HepG2 (cell line): ENCODE data around the gene MMP25. TPM values are rescaled to one million over a fixed set of nuclear protein-coding genes. Genes with fewer than 3 reads are reported as not detected.

Experiments
- CREB3 ChIP-seq: sonication (generic); formaldehyde crosslinking; IDR thresholded peaks from 2 replicates; pipeline ENCODE4 v1.5.0; 2020; ENCODE audit warnings: missing genetic modification reagents
- DPF2 ChIP-seq: sonication (generic); formaldehyde crosslinking; IDR thresholded peaks from 2 replicates; pipeline ENCODE4 v1.4.0; 2020; ENCODE audit warnings: mild to moderate bottlenecking, low read depth, missing genetic modification reagents, borderline replicate concordance
- HIVEP1 ChIP-seq: sonication (generic); formaldehyde crosslinking; IDR thresholded peaks from 2 replicates; pipeline ENCODE4 v1.4.0; 2020; ENCODE audit warnings: mild to moderate bottlenecking, missing genetic modification reagents
- HOXD1 ChIP-seq: sonication (generic); formaldehyde crosslinking; IDR thresholded peaks from 2 replicates; pipeline ENCODE4 v1.5.0; 2020; ENCODE audit warnings: missing genetic modification reagents
- NBN ChIP-seq: fragments of 450-650 bp; conservative IDR thresholded peaks from 2 replicates; pipeline ENCODE4 v1.6.1; 2017
- ZNF33A ChIP-seq: sonication (generic); formaldehyde crosslinking; IDR thresholded peaks from 2 replicates; pipeline ENCODE4 v1.5.1; 2020; ENCODE audit warnings: missing genetic modification reagents, mild to moderate bottlenecking, moderate library complexity, borderline replicate concordance
- ZNF577 ChIP-seq: sonication (generic); formaldehyde crosslinking; IDR thresholded peaks from 2 replicates; pipeline ENCODE4 v1.4.0; 2020; ENCODE audit warnings: mild to moderate bottlenecking, low read depth, missing genetic modification reagents, borderline replicate concordance
- ZNF879 ChIP-seq: sonication (generic); formaldehyde crosslinking; IDR thresholded peaks from 2 replicates; pipeline ENCODE4 v1.8.1; 2023; ENCODE audit warnings: missing genetic modification reagents
- polyA plus RNA-seq, 8 experiments: library from polyadenylated mRNA; depleted of rRNA in 3 of 8; stranded (reverse) in 7 of 8; unstranded in 1 of 8; fragments of >200 nt; fragmentation: Illumina TruSeq in 4 of 8; extraction: Trizol in 4 of 8; gene quantifications; 2 replicates each; pipeline versions ENCODE4 v1.2.1 to v1.2.3, GENCODE V29; 2011 to 2016; ENCODE audit warnings: low read depth in 4 of 8, missing spikeins in 1 of 8, mixed read lengths in 1 of 8; ENCODE audit not compliant: insufficient read depth in 1 of 8
- total RNA-seq, 5 experiments: library from RNA; depleted of rRNA; stranded (reverse); fragments of >200 nt; fragmentation: Illumina TruSeq; extraction: Trizol; gene quantifications; 2 replicates each; pipeline ENCODE4 v1.2.3, GENCODE V29; 2016; ENCODE audit warnings: low read depth in 1 of 5
- TF ChIP-seq, protein P1 (sequence below), 2 experiments: fragments of 450-650 bp in 1 of 2; sonication (generic) in 1 of 2; formaldehyde crosslinking in 1 of 2; IDR thresholded peaks; 2 replicates each; pipeline versions ENCODE4 v1.6.1 to v1.8.0; 2016 to 2022; ENCODE audit warnings: antibody characterized with exemption in 1 of 2, mild to moderate bottlenecking in 1 of 2, missing genetic modification reagents in 1 of 2
- TF ChIP-seq, protein P2 (sequence below): sonication (generic); formaldehyde crosslinking; IDR thresholded peaks from 2 replicates; pipeline ENCODE4 v1.9.0; 2021; ENCODE audit warnings: mild to moderate bottlenecking, missing genetic modification reagents

Gene MMP25
- total and polyA plus RNA-seq, 2 of the 13 experiments (the other 11 are each of a cell fraction or from before 2014, with no cell fraction given), result 0.04 to 0.08 TPM

DNA sequence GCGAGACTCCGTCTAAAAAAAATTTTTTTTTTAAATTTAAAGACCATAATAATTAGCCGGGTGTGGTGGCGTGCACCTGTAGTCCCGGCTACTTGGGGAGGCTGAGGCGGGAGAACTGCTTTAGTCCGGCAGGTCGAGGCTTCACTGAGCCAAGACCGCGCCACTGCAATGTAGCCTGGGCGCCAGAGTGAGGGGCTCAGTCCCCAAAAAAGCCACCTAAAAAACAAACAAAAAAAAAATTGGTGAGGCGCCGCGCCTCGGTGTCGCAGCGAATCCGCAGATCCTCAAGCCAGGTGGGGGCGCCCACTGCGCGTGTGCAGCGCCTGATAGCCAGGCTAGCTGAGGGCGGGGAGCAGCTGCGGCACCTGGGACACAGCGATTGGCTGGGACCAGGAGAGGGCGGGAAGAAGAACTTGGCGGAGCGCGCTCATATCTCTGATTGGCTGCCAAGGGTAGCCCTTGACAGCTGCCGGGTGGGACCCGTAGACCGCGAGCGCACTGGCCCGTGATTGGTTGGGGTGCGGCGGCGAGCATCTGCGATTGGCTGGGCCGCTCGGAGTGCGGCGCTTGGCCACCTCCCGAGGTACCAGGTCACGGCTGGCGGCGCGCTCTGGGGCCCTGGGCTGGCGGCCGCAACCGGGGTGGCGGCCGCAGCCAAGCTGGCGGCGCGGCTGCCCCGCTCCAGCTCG lies 42.6 kb upstream of the MMP25 start (continued):
- TF ChIP-seq, protein P1, sequence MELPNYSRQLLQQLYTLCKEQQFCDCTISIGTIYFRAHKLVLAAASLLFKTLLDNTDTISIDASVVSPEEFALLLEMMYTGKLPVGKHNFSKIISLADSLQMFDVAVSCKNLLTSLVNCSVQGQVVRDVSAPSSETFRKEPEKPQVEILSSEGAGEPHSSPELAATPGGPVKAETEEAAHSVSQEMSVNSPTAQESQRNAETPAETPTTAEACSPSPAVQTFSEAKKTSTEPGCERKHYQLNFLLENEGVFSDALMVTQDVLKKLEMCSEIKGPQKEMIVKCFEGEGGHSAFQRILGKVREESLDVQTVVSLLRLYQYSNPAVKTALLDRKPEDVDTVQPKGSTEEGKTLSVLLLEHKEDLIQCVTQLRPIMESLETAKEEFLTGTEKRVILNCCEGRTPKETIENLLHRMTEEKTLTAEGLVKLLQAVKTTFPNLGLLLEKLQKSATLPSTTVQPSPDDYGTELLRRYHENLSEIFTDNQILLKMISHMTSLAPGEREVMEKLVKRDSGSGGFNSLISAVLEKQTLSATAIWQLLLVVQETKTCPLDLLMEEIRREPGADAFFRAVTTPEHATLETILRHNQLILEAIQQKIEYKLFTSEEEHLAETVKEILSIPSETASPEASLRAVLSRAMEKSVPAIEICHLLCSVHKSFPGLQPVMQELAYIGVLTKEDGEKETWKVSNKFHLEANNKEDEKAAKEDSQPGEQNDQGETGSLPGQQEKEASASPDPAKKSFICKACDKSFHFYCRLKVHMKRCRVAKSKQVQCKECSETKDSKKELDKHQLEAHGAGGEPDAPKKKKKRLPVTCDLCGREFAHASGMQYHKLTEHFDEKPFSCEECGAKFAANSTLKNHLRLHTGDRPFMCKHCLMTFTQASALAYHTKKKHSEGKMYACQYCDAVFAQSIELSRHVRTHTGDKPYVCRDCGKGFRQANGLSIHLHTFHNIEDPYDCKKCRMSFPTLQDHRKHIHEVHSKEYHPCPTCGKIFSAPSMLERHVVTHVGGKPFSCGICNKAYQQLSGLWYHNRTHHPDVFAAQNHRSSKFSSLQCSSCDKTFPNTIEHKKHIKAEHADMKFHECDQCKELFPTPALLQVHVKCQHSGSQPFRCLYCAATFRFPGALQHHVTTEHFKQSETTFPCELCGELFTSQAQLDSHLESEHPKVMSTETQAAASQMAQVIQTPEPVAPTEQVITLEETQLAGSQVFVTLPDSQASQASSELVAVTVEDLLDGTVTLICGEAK (IDR thresholded peaks at IDR 0.05), result no peak
- TF ChIP-seq, protein P1 (CRISPR knock-in tag; IDR thresholded peaks at IDR 0.05), result no peak
- no peak for TF ChIP-seq DPF2 (CRISPR knock-in tag)
- TF ChIP-seq CREB3 (CRISPR knock-in tag), result 0 out of 2 replicates have a peak, but pooled peaks have one; percentile 41
- no peak for TF ChIP-seq ZNF33A
- no peak for TF ChIP-seq HIVEP1
- no peak for TF ChIP-seq HOXD1
- no peak for TF ChIP-seq NBN
- no peak for TF ChIP-seq ZNF577 (CRISPR knock-in tag)
- TF ChIP-seq, protein P2, sequence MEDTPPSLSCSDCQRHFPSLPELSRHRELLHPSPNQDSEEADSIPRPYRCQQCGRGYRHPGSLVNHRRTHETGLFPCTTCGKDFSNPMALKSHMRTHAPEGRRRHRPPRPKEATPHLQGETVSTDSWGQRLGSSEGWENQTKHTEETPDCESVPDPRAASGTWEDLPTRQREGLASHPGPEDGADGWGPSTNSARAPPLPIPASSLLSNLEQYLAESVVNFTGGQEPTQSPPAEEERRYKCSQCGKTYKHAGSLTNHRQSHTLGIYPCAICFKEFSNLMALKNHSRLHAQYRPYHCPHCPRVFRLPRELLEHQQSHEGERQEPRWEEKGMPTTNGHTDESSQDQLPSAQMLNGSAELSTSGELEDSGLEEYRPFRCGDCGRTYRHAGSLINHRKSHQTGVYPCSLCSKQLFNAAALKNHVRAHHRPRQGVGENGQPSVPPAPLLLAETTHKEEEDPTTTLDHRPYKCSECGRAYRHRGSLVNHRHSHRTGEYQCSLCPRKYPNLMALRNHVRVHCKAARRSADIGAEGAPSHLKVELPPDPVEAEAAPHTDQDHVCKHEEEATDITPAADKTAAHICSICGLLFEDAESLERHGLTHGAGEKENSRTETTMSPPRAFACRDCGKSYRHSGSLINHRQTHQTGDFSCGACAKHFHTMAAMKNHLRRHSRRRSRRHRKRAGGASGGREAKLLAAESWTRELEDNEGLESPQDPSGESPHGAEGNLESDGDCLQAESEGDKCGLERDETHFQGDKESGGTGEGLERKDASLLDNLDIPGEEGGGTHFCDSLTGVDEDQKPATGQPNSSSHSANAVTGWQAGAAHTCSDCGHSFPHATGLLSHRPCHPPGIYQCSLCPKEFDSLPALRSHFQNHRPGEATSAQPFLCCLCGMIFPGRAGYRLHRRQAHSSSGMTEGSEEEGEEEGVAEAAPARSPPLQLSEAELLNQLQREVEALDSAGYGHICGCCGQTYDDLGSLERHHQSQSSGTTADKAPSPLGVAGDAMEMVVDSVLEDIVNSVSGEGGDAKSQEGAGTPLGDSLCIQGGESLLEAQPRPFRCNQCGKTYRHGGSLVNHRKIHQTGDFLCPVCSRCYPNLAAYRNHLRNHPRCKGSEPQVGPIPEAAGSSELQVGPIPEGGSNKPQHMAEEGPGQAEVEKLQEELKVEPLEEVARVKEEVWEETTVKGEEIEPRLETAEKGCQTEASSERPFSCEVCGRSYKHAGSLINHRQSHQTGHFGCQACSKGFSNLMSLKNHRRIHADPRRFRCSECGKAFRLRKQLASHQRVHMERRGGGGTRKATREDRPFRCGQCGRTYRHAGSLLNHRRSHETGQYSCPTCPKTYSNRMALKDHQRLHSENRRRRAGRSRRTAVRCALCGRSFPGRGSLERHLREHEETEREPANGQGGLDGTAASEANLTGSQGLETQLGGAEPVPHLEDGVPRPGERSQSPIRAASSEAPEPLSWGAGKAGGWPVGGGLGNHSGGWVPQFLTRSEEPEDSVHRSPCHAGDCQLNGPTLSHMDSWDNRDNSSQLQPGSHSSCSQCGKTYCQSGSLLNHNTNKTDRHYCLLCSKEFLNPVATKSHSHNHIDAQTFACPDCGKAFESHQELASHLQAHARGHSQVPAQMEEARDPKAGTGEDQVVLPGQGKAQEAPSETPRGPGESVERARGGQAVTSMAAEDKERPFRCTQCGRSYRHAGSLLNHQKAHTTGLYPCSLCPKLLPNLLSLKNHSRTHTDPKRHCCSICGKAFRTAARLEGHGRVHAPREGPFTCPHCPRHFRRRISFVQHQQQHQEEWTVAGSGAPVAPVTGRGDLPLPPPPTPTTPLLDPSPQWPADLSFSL, result no peak
- TF ChIP-seq ZNF879 (CRISPR knock-in tag), result no peak
